Stimulated activated naive B cell treated with anti-CD40 and anti-IgM and Interleukin-4, amounts not matched to agents 10 μg/mL and 1 μg/mL and 100 μg/mL, for 72 hours (primary cell): Measurements from ENCODE around the gene GPER1.

Experiments
- ATAC-seq, 2 donors: fragments of 150-1000 bp; cut with Tn5 transposase; replicated peaks; 2 replicates each; pipeline ENCODE4 v1.10.0; 2021; ENCODE audit warnings: moderate library complexity in 1 of 2
- DNase-seq: peaks from one replicate; pipeline ENCODE4 v3.0.0; 2021
- H3K27ac Mint-ChIP-seq: one replicate; pipeline ENCODE4 v1.8.0; 2022; ENCODE audit warnings: mild to moderate bottlenecking, mixed read lengths
- H3K27me3 Mint-ChIP-seq, 2 donors: one replicate each; pipeline ENCODE4 v1.8.0; 2022; ENCODE audit warnings: mixed read lengths in 2 of 2
- H3K36me3 Mint-ChIP-seq, 2 donors: one replicate each; pipeline ENCODE4 v1.8.0; 2022; ENCODE audit warnings: mixed read lengths in 2 of 2, mild to moderate bottlenecking in 1 of 2
- H3K4me1 Mint-ChIP-seq, 2 donors: one replicate each; pipeline ENCODE4 v1.8.0; 2022; ENCODE audit warnings: mixed read lengths in 2 of 2, mild to moderate bottlenecking in 1 of 2
- H3K4me3 Mint-ChIP-seq, 2 donors: one replicate each; pipeline ENCODE4 v1.8.0; 2022; ENCODE audit warnings: mild to moderate bottlenecking in 2 of 2, mixed read lengths in 2 of 2, moderate library complexity in 1 of 2
- H3K9me3 Mint-ChIP-seq, 2 donors: one replicate each; pipeline ENCODE4 v1.8.0; 2022; ENCODE audit warnings: mixed read lengths in 2 of 2, mild to moderate bottlenecking in 1 of 2

Gene GPER1

DNA sequence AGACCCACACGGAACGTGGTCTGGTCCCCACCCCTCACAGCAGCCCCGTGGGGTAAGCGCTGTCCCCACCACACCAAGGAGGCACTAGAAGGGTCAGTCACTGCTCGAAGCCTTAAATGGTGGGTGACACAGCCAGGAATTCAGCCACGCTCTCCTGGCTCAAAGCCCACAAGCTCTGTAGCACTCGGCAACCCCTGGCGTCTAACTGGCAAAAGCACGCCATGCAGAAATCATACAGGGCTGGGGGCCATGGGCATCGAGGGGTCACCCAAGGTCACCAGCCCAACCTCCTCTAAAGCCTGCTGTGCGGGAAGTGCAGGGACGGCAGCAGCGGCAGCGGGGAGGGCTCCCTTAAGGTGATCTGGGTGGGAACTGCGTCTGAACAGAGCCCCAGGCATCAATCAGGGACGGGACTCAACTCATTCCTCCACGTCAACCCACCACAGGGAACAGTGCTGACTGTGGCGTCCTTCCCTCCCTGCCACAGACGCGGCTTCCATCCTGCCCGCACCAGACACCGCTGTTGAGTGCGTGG, 7.8 kb downstream of the GPER1 start:
- ATAC-seq (no peak), DNase-seq (no peak)
- Mint-ChIP-seq H3K27me3 (no peaks in the 10 kb centered on the region), H3K4me3 (no peak overlapping the region), H3K4me1 (peaks cover 0 to 6% of the 10 kb centered on the region in 2 donors), H3K27ac (no peak overlapping the region), H3K36me3 (peaks cover 30 to 53% of the 10 kb centered on the region in 2 donors), H3K9me3 (peaks cover 0 to 4% of the 10 kb centered on the region in 2 donors)

GRCh38 chr7:1096156-1097119, 8.5 kb downstream of the GPER1 start:
- H3K4me1 Mint-ChIP-seq: peaks cover 0 to 6% of the 10 kb centered on the region in 2 donors
- ATAC-seq (no peak), DNase-seq (no peak)

GRCh38 chr7:1097120-1097504, 9.2 kb downstream of the GPER1 start:
- H3K4me1 Mint-ChIP-seq: peaks cover 0 to 6% of the 10 kb centered on the region in 2 donors
- no peak overlapping the region for H3K27ac Mint-ChIP-seq
- no peaks in the 10 kb centered on the region for H3K27me3 Mint-ChIP-seq
- peaks cover 0 to 4% of the 10 kb centered on the region in 2 donors for H3K9me3 Mint-ChIP-seq
- no peak for ATAC-seq
- no peak for DNase-seq
- peaks cover 25 to 52% of the 10 kb centered on the region in 2 donors for H3K36me3 Mint-ChIP-seq
- H3K4me3 Mint-ChIP-seq: no peak overlapping the region

More at GRCh38 chr7:1096156-1097119, 8.5 kb downstream of the GPER1 start:
- no peaks in the 10 kb centered on the region for H3K27me3 Mint-ChIP-seq
- H3K27ac Mint-ChIP-seq: no peak overlapping the region
- no peak overlapping the region for H3K4me3 Mint-ChIP-seq
- peaks cover 30 to 53% of the 10 kb centered on the region in 2 donors for H3K36me3 Mint-ChIP-seq
- peaks cover 0 to 4% of the 10 kb centered on the region in 2 donors for H3K9me3 Mint-ChIP-seq

GRCh38 chr7:1098243-1099153, 10.6 kb downstream of the GPER1 start:
- Mint-ChIP-seq H3K27me3 (no peaks in the 10 kb centered on the region), H3K36me3 (peaks cover 20 to 39% of the 10 kb centered on the region in 2 donors), H3K4me3 (no peak overlapping the region), H3K4me1 (peaks cover 7 to 10% of the 10 kb centered on the region in 2 donors), H3K27ac (no peak overlapping the region), H3K9me3 (peaks cover 0 to 4% of the 10 kb centered on the region in 2 donors)
- DNase-seq (no peak), ATAC-seq (no peak)

DNA sequence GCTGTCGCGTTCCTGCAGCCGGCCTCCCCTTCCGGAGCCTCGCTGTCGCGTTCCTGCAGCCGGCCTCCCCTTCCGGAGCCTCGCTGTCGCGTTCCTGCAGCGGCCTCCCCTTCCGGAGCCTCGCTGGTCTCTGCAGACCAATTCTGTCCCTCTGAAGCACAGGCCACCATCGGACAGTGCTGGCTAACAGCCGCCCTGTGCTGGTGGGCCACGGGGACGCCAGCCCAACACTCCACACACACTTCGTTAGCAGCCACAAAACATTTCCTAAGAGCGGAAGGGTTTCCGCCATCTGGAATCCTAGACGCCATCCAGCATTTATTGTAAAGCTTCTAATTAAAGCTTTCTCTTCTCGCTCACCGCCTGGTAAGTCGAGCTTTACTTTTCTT, 11.2 kb downstream of the GPER1 start:
- DNase-seq: no peak
- no peaks in the 10 kb centered on the region for H3K27me3 Mint-ChIP-seq
- no peak overlapping the region for H3K27ac Mint-ChIP-seq
- ATAC-seq: no peak
- H3K4me3 Mint-ChIP-seq: no peak overlapping the region
- H3K36me3 Mint-ChIP-seq: peaks cover 20 to 39% of the 10 kb centered on the region in 2 donors
- peaks cover 0 to 4% of the 10 kb centered on the region in 2 donors for H3K9me3 Mint-ChIP-seq
- peaks cover 11 to 13% of the 10 kb centered on the region in 2 donors for H3K4me1 Mint-ChIP-seq

- Mint-ChIP-seq H3K36me3 (peaks cover 20 to 36% of the 10 kb centered on the region in 2 donors), H3K4me1 (peaks cover 11 to 17% of the 10 kb centered on the region in 2 donors), H3K27ac (no peak overlapping the region), H3K4me3 (no peak overlapping the region), H3K27me3 (no peaks in the 10 kb centered on the region), H3K9me3 (peaks cover 0 to 4% of the 10 kb centered on the region in 2 donors)
- DNase-seq: no peak
- ATAC-seq: no peak
Observed at GRCh38 chr7:1099637-1100036, 11.7 kb downstream of the GPER1 start.

DNA sequence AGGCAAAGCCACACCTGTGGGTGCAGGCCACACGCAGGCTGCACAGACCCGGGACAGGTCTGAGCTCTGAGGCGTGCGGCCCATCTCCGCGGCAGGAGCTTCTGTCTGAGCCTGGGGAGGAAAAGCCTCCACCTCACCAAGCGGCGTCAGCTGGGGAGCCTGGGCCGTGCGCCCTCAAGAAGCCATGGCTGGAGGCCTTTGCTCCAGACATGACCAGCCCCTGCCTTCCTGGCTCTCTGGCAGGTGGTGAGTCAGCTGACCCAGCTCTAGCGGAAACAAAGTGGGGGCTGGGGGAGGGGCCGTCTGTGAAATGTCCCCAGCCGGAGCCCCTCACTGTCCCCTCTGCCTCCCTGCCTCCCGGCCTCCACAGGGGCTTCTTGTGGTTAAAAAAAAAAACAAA, 12.5 kb downstream of the GPER1 start:
- DNase-seq (no peak), ATAC-seq (no peak)
- Mint-ChIP-seq H3K36me3 (peaks cover 20 to 34% of the 10 kb centered on the region in 2 donors), H3K4me1 (peaks cover 17 to 22% of the 10 kb centered on the region in 2 donors), H3K27me3 (no peaks in the 10 kb centered on the region), H3K4me3 (no peak overlapping the region), H3K27ac (no peak overlapping the region), H3K9me3 (peaks cover 0 to 4% of the 10 kb centered on the region in 2 donors)

DNA sequence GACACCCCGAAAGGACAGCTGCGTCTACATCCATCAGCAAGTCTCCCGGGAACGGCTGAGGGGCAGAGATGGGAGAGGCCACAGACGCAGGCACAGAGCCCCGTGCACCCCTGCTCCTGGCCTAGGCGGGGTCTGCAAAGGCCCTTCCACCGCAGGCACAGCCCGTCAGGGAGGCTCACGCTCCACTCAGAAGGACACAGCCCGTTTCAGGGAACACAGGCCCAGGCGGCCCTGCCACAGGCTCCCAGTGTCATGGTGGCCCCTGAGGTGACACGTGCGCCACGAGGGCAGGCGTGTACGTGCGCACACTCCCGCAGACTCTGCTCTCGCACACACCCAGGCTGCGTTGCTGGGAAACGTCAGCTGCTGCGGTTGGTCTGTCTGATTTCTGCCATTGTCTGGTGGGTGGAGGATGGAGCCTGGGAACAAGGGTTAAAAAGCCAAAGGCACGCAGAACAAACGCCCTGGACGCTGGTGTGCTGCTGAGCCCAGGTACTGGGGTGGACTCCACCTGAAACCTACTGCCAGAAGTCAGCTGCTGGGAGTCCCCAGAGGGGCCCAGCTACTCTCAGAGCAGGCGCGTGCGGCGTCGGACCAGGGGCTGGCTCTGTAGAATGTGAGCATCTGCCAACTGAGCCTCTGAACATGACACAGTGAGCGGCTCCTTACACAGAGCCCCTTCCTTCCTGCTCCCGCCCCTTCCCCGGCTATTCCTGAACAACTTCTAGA, 13.1 kb downstream of the GPER1 start:
- H3K4me3 Mint-ChIP-seq: no peak overlapping the region
- ATAC-seq (no peak), DNase-seq (no peak)
- peaks cover 22 to 25% of the 10 kb centered on the region in 2 donors for H3K4me1 Mint-ChIP-seq
- H3K27ac Mint-ChIP-seq: no peak overlapping the region
- peaks cover 20 to 38% of the 10 kb centered on the region in 2 donors for H3K36me3 Mint-ChIP-seq
- peaks cover 0 to 3% of the 10 kb centered on the region in 2 donors for H3K27me3 Mint-ChIP-seq
- H3K9me3 Mint-ChIP-seq: peaks cover 0 to 4% of the 10 kb centered on the region in 2 donors

GRCh38 chr7:1101563-1102431, 13.9 kb downstream of the GPER1 start:
- Mint-ChIP-seq H3K36me3 (peaks cover 23 to 42% of the 10 kb centered on the region in 2 donors), H3K4me3 (no peak overlapping the region), H3K27ac (no peak overlapping the region), H3K27me3 (peaks cover 0 to 5% of the 10 kb centered on the region in 2 donors), H3K4me1 (peaks cover 26 to 30% of the 10 kb centered on the region in 2 donors), H3K9me3 (peaks cover 0 to 4% of the 10 kb centered on the region in 2 donors)
- no peak for ATAC-seq
- DNase-seq: no peak

GRCh38 chr7:1103009-1103788, 15.3 kb downstream of the GPER1 start:
- peak; percentile 65 to 69 for ATAC-seq
- H3K27ac Mint-ChIP-seq: peak overlapping the region; percentile 92

DNA sequence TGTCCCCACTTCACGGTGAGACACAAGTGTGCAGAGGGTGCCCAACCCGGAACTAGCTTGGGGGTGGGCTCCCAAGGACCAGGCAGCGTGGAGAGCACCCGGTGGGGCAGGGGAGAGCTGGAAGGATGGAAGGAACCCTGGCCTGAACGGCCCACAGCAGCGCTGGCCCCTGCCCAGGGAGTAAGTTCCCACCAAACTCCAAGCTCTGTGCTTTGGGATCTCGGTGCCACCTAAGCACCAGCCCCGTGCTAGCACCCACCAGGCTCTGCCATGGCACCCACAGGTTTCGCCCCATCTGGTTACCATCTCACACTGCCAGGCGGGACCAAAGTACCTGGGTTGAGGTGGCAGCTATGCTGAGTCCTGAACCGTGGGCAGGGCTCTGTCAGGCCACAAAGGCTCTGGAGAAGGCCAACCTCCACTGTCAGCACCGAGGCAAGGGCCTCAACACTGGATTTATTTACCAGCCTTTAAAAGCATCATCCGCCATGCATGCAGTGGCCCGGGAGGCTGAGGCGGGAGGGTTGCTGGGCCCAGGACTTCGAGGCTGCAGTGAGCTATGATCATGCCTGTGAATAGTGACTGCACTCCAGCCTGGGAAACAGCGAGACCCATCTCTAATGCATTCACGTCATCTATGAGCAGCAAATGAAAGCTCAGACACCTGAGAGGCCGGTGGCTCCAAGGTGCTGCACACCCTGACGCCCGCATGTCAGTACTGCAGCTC, 16.0 kb downstream of the GPER1 start:
- peaks cover 14 to 33% of the 10 kb centered on the region in 2 donors for H3K36me3 Mint-ChIP-seq
- H3K4me1 Mint-ChIP-seq: peaks cover 24 to 26% of the 10 kb centered on the region in 2 donors
- DNase-seq (no peak), ATAC-seq (no peak)
- no peaks in the 10 kb centered on the region for H3K9me3 Mint-ChIP-seq
- peaks cover 0 to 5% of the 10 kb centered on the region in 2 donors for H3K27me3 Mint-ChIP-seq
- peak overlapping the region; percentile 44 to 50 for H3K4me3 Mint-ChIP-seq
- peak overlapping the region; percentile 92 for H3K27ac Mint-ChIP-seq

More at GRCh38 chr7:1103009-1103788, 15.3 kb downstream of the GPER1 start:
- peak; percentile 57 for DNase-seq
- Mint-ChIP-seq H3K4me1 (peaks cover 24 to 26% of the 10 kb centered on the region in 2 donors), H3K36me3 (peaks cover 17 to 36% of the 10 kb centered on the region in 2 donors), H3K9me3 (peaks cover 0 to 2% of the 10 kb centered on the region in 2 donors), H3K27me3 (peaks cover 0 to 5% of the 10 kb centered on the region in 2 donors), H3K4me3 (peak overlapping the region; percentile 44 to 50)
